C4-2B (cell line): ENCODE results near the gene CFTR.

Experiments used
- H3K27ac ChIP-seq: fragments of 450-650 bp; 2 replicates; pipeline ENCODE4 v1.5.1; 2017
- CTCF ChIP-seq: fragments of 450-650 bp; conservative IDR thresholded peaks from 2 replicates; pipeline ENCODE4 v1.5.1; 2017; ENCODE audit warnings: mild to moderate bottlenecking
- ZFX ChIP-seq: fragments of 450-650 bp; IDR thresholded peaks from 2 replicates; pipeline ENCODE4 v1.6.1; 2017

The CFTR gene

DNA sequence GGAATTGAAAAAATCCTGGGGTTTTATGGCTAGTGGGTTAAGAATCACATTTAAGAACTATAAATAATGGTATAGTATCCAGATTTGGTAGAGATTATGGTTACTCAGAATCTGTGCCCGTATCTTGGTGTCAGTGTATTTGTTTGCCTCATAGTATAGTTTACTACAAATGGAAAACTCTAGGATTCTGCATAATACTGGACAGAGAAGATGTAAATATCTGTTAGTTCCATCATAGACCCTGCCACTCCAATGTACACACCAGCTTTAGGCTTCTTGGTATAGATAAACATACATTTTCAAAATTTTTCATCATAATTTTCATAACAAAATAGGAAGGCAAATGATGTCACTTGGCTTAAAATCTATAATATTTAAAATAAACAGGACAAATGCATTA, 108.1 kb downstream of the CFTR start:
- TF ChIP-seq CTCF: no peak
- TF ChIP-seq ZFX: no peak
- no peak overlapping the region for H3K27ac ChIP-seq

DNA sequence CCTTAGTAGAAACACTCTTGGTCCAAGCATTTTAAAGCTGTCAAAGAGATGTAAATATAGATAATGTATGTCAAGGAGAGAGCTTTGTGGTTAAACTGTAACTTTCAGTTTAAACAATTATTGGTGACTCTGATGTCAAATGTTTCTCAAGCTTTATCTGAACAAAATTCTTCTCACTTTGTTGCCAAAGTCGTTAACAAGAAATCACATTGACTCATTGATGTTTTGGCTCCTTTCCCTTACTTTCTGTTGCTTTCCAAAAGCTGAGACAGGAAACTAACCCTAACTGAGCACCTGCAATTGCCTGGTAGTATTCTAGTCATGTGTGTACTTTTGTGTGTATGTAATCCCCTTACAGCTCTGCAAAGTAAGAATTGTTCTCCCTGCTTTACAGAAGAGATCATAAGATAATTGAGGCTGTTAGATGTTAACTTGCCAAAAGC, 108.5 kb downstream of the CFTR start:
- H3K27ac ChIP-seq: no peak overlapping the region
- TF ChIP-seq ZFX (no peak), CTCF (no peak)

GRCh38 chr7:117590191-117590590, 110.4 kb downstream of the CFTR start:
- TF ChIP-seq ZFX (no peak), CTCF (no peak)
- H3K27ac ChIP-seq: no peak overlapping the region

GRCh38 chr7:117592011-117592635, 112.3 kb downstream of the CFTR start:
- TF ChIP-seq ZFX (no peak), CTCF (no peak)
- no peak overlapping the region for H3K27ac ChIP-seq

GRCh38 chr7:117596134-117596533, 116.3 kb downstream of the CFTR start:
- H3K27ac ChIP-seq: no peak overlapping the region
- no peak for TF ChIP-seq ZFX
- TF ChIP-seq CTCF: no peak

GRCh38 chr7:117597755-117598154, 117.9 kb downstream of the CFTR start:
- TF ChIP-seq ZFX: no peak
- TF ChIP-seq CTCF: no peak
- H3K27ac ChIP-seq: no peak overlapping the region

GRCh38 chr7:117600911-117601310, 121.1 kb downstream of the CFTR start:
- no peak overlapping the region for H3K27ac ChIP-seq
- TF ChIP-seq ZFX (no peak), CTCF (no peak)
